Subcutaneous abdominal adipose tissue (tissue), 5 donors: ENCODE results near the gene FREM3.
A peak's percentile ranks its signal among the peaks of the same experiment; 100 is the strongest.
"Not testable (repeated sequence)": the region's sequence is repeated elsewhere in the genome, so short reads cannot be mapped to it uniquely, and the experiment has no call there.

Experiments used
- H3K27ac ChIP-seq: one replicate; pipeline ENCODE4 v1.7.0; 2013; ENCODE audit warnings: low read depth, mild to moderate bottlenecking, inconsistent platforms, low read length, moderate library complexity
- H3K27me3 ChIP-seq, 5 donors: one replicate each; pipeline ENCODE4 v1.7.0; 2013; ENCODE audit warnings: low read length in 5 of 5, inconsistent platforms in 1 of 5; ENCODE audit not compliant: control insufficient read depth in 5 of 5, insufficient read depth in 4 of 5
- H3K36me3 ChIP-seq, 5 donors: one replicate each; pipeline ENCODE4 v1.7.0; 2013; ENCODE audit warnings: low read length in 5 of 5; ENCODE audit not compliant: control insufficient read depth in 5 of 5, insufficient read depth in 5 of 5
- H3K4me1 ChIP-seq, 5 donors: one replicate each; pipeline ENCODE4 v1.7.0; 2013; ENCODE audit warnings: low read length in 5 of 5, mild to moderate bottlenecking in 3 of 5, moderate library complexity in 1 of 5; ENCODE audit not compliant: control insufficient read depth in 5 of 5, insufficient read depth in 5 of 5
- H3K4me3 ChIP-seq, 5 donors: one replicate each; pipeline ENCODE4 v1.7.0; 2013; ENCODE audit warnings: low read length in 5 of 5, low read depth in 1 of 5
- H3K9ac ChIP-seq, 5 donors: one replicate each; pipeline ENCODE4 v1.7.0; 2013; ENCODE audit warnings: low read length in 5 of 5, mild to moderate bottlenecking in 4 of 5, moderate library complexity in 3 of 5
- H3K9me3 ChIP-seq, 5 donors: one replicate each; pipeline ENCODE4 v1.7.0; 2013; ENCODE audit warnings: low read length in 5 of 5; ENCODE audit not compliant: control insufficient read depth in 5 of 5
- donor health status: healthy.
- donor health status: healthy.
- donor health status: healthy.
- donor health status: healthy.
- donor health status: healthy.

The FREM3 gene

GRCh38 chr4:143700416-143701352 is at the start of gene FREM3:
Gene FREM3 (minus strand): TSS chr4:143700675. CDS start chr4:143700675, 0 bp downstream.
- H3K9me3 ChIP-seq: peaks cover 0 to 3% (median 0%) of the 10 kb centered on the region in 5 donors
- no peaks in the 10 kb centered on the region for H3K36me3 ChIP-seq
- no peak within 1 kb of the TSS for H3K27ac ChIP-seq
- no peak within 1 kb of the TSS for H3K9ac ChIP-seq
- H3K4me1 ChIP-seq: peaks cover 0 to 18% (median 16%) of the 10 kb centered on the region in 5 donors
- peaks cover 13 to 36% (median 33%) of the 10 kb centered on the region in 5 donors for H3K27me3 ChIP-seq
- H3K4me3 ChIP-seq: peak within 1 kb of the TSS; percentile 8 to 57 (median 51)

- H3K27ac ChIP-seq: no peak overlapping the region
- H3K9ac ChIP-seq: no peak overlapping the region
- H3K9me3 ChIP-seq: no peaks in the 10 kb centered on the region
- H3K36me3 ChIP-seq: no peaks in the 10 kb centered on the region
- no peaks in the 10 kb centered on the region for H3K27me3 ChIP-seq
- H3K4me3 ChIP-seq: no peak overlapping the region
- H3K4me1 ChIP-seq: peaks cover 0 to 2% (median 0%) of the 10 kb centered on the region in 5 donors
These were observed 45.4 kb upstream of the FREM3 start for GRCh38 chr4:143745874-143746273.

GRCh38 chr4:143743591-143743990 is 43.1 kb upstream of the FREM3 start:
- no peaks in the 10 kb centered on the region for H3K9me3 ChIP-seq
- peaks cover 0 to 2% (median 0%) of the 10 kb centered on the region in 5 donors for H3K4me1 ChIP-seq
- H3K36me3 ChIP-seq: no peaks in the 10 kb centered on the region
- H3K27me3 ChIP-seq: no peaks in the 10 kb centered on the region
- H3K4me3 ChIP-seq: no peak overlapping the region
- no peak overlapping the region for H3K9ac ChIP-seq
- no peak overlapping the region for H3K27ac ChIP-seq

- H3K4me1 ChIP-seq: peaks cover 0 to 2% (median 0%) of the 10 kb centered on the region in 5 donors
- H3K4me3 ChIP-seq: no peak overlapping the region
- no peaks in the 10 kb centered on the region for H3K36me3 ChIP-seq
- no peaks in the 10 kb centered on the region for H3K9me3 ChIP-seq
- no peak overlapping the region for H3K27ac ChIP-seq
- no peak overlapping the region for H3K9ac ChIP-seq
- H3K27me3 ChIP-seq: no peaks in the 10 kb centered on the region
These were observed 42.4 kb upstream of the FREM3 start for GRCh38 chr4:143742834-143743233.

GRCh38 chr4:143736861-143737260 is 36.4 kb upstream of the FREM3 start:
- Histone ChIP-seq H3K36me3 (no peaks in the 10 kb centered on the region), H3K27me3 (no peaks in the 10 kb centered on the region), H3K9me3 (peaks cover 0 to 4% (median 0%) of the 10 kb centered on the region in 5 donors), H3K27ac (no peak overlapping the region), H3K4me3 (no peak overlapping the region), H3K4me1 (no peaks in the 10 kb centered on the region), H3K9ac (no peak overlapping the region)

GRCh38 chr4:143736061-143736460 is 35.6 kb upstream of the FREM3 start:
- H3K9ac ChIP-seq, H3K4me1 ChIP-seq, H3K4me3 ChIP-seq, H3K9me3 ChIP-seq, H3K27me3 ChIP-seq, H3K36me3 ChIP-seq, H3K27ac ChIP-seq: not testable (repeated sequence)

GRCh38 chr4:143728166-143728565 is 27.7 kb upstream of the FREM3 start:
- H3K9ac ChIP-seq: no peak overlapping the region
- H3K27me3 ChIP-seq: no peaks in the 10 kb centered on the region
- no peaks in the 10 kb centered on the region for H3K4me1 ChIP-seq
- no peaks in the 10 kb centered on the region for H3K36me3 ChIP-seq
- H3K27ac ChIP-seq: no peak overlapping the region
- no peak overlapping the region for H3K4me3 ChIP-seq
- H3K9me3 ChIP-seq: peaks cover 0 to under 1% (median 0%) of the 10 kb centered on the region in 5 donors

GRCh38 chr4:143726714-143727113 is 26.2 kb upstream of the FREM3 start:
- Histone ChIP-seq H3K9me3 (no peaks in the 10 kb centered on the region), H3K36me3 (no peaks in the 10 kb centered on the region), H3K4me3 (no peak overlapping the region), H3K27ac (no peak overlapping the region), H3K9ac (no peak overlapping the region), H3K4me1 (no peaks in the 10 kb centered on the region), H3K27me3 (no peaks in the 10 kb centered on the region)

- H3K4me3 ChIP-seq: no peak overlapping the region
- H3K4me1 ChIP-seq: no peaks in the 10 kb centered on the region
- no peak overlapping the region for H3K27ac ChIP-seq
- no peak overlapping the region for H3K9ac ChIP-seq
- H3K36me3 ChIP-seq: no peaks in the 10 kb centered on the region
- no peaks in the 10 kb centered on the region for H3K27me3 ChIP-seq
- no peaks in the 10 kb centered on the region for H3K9me3 ChIP-seq
These were observed 20.8 kb upstream of the FREM3 start for GRCh38 chr4:143721317-143721716.

GRCh38 chr4:143718748-143719147 is 18.3 kb upstream of the FREM3 start:
- H3K27ac ChIP-seq, H3K36me3 ChIP-seq, H3K4me1 ChIP-seq, H3K4me3 ChIP-seq, H3K9ac ChIP-seq, H3K9me3 ChIP-seq, H3K27me3 ChIP-seq: not testable (repeated sequence)
